ENCODE measurements around the gene WDR77.

DNA sequence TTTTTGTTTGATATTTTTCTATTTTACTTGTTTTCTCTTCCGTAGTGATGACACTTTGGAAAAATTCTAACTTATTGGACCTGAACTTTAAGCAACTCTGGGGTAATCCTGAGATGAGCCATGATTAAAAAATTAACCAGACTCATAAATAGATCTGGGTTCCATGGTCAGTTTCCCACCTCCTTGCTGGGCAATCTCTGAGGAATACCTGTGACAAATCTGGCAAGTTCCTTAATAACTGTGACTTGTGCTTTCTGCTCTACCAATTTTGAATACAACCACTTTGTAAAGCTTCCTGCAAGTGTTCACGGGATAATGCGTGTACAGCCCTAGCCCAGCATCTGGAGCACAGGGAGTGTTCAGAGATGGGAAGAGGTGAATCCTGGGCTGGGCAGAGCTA lies 24.8 kb downstream of the WDR77 start:
- no peak for TF ChIP-seq POLR2AphosphoS5 (IDR thresholded peaks at IDR 0.05)
- TF ChIP-seq, protein P1, sequence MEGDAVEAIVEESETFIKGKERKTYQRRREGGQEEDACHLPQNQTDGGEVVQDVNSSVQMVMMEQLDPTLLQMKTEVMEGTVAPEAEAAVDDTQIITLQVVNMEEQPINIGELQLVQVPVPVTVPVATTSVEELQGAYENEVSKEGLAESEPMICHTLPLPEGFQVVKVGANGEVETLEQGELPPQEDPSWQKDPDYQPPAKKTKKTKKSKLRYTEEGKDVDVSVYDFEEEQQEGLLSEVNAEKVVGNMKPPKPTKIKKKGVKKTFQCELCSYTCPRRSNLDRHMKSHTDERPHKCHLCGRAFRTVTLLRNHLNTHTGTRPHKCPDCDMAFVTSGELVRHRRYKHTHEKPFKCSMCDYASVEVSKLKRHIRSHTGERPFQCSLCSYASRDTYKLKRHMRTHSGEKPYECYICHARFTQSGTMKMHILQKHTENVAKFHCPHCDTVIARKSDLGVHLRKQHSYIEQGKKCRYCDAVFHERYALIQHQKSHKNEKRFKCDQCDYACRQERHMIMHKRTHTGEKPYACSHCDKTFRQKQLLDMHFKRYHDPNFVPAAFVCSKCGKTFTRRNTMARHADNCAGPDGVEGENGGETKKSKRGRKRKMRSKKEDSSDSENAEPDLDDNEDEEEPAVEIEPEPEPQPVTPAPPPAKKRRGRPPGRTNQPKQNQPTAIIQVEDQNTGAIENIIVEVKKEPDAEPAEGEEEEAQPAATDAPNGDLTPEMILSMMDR (IDR thresholded peaks at IDR 0.05), result no peak
